GM23338 (cell line): ENCODE measurements around the gene DOCK1. TPM values are rescaled to one million over a fixed set of nuclear protein-coding genes. Genes with fewer than 3 reads are reported as not detected.

Source experiments
- ATAC-seq: fragments of 200-7000 bp; cut with Tn5 transposase; 3 replicates; pipeline ENCODE4 v1.9.1; 2020
- DNase-seq: peaks from one replicate; pipeline ENCODE4 v3.0.0-alpha.2; 2015; ENCODE audit warnings: low spot score
- H2AFZ ChIP-seq: fragments of 200-600 bp; sonication (generic); 2 replicates; pipeline ENCODE4 v1.8.0; 2016; ENCODE audit warnings: antibody characterized with exemption, mild to moderate bottlenecking, moderate library complexity
- H3F3A ChIP-seq: fragments of 200-600 bp; sonication (generic); replicated peaks from 2 replicates; pipeline ENCODE4 v1.8.0; 2017; ENCODE audit warnings: antibody characterized with exemption, mixed run types, low read depth
- H3K27ac ChIP-seq: fragments of 200-600 bp; sonication (generic); 2 replicates; pipeline ENCODE4 v1.6.1; 2016; ENCODE audit warnings: low read depth
- H3K27me3 ChIP-seq: fragments of 200-600 bp; sonication (generic); 2 replicates; pipeline ENCODE4 v1.8.0; 2016; ENCODE audit warnings: mild to moderate bottlenecking, mixed run types, moderate library complexity; ENCODE audit not compliant: insufficient read depth
- H3K36me3 ChIP-seq: fragments of 200-600 bp; sonication (generic); 2 replicates; pipeline ENCODE4 v1.8.0; 2016; ENCODE audit warnings: mild to moderate bottlenecking; ENCODE audit not compliant: insufficient read depth
- H3K4me1 ChIP-seq: fragments of 200-600 bp; sonication (generic); 2 replicates; pipeline ENCODE4 v1.8.0; 2016; ENCODE audit warnings: mild to moderate bottlenecking, moderate library complexity; ENCODE audit not compliant: insufficient read depth
- H3K4me2 ChIP-seq: fragments of 200-600 bp; sonication (generic); 2 replicates; pipeline ENCODE4 v1.7.1; 2017; ENCODE audit warnings: mixed run types
- H3K4me3 ChIP-seq: fragments of 200-600 bp; sonication (generic); 2 replicates; pipeline ENCODE4 v1.6.1; 2016; ENCODE audit warnings: mixed run types
- H3K79me2 ChIP-seq: fragments of 200-600 bp; sonication (generic); replicated peaks from 2 replicates; pipeline ENCODE4 v1.8.0; 2017; ENCODE audit warnings: mild to moderate bottlenecking; ENCODE audit not compliant: insufficient read depth
- H3K9me2 ChIP-seq: fragments of 200-600 bp; sonication (generic); 2 replicates; pipeline ENCODE4 v1.8.0; 2017; ENCODE audit not compliant: insufficient read depth
- H4K20me1 ChIP-seq: fragments of 200-600 bp; sonication (generic); replicated peaks from 2 replicates; pipeline ENCODE4 v1.8.0; 2017; ENCODE audit warnings: mild to moderate bottlenecking; ENCODE audit not compliant: insufficient read depth
- H3K27ac Mint-ChIP-seq: 2 replicates; pipeline ENCODE4 v1.8.0; 2020; ENCODE audit warnings: inconsistent platforms, mild to moderate bottlenecking, moderate library complexity, mixed read lengths
- H3K27me3 Mint-ChIP-seq: 3 replicates; pipeline ENCODE4 v1.8.0; 2022; ENCODE audit warnings: low read depth, mild to moderate bottlenecking, moderate library complexity, mixed read lengths, inconsistent platforms; ENCODE audit not compliant: insufficient read depth, poor library complexity
- H3K36me3 Mint-ChIP-seq: 3 replicates; pipeline ENCODE4 v1.8.0; 2021; ENCODE audit warnings: low read depth, mild to moderate bottlenecking, inconsistent platforms, moderate library complexity, mixed read lengths
- H3K4me1 Mint-ChIP-seq: 3 replicates; pipeline ENCODE4 v1.8.0; 2020; ENCODE audit warnings: mild to moderate bottlenecking, inconsistent platforms, mixed read lengths
- H3K4me3 Mint-ChIP-seq: 3 replicates; pipeline ENCODE4 v1.8.0; 2021; ENCODE audit warnings: moderate library complexity, mild to moderate bottlenecking, inconsistent platforms, mixed read lengths
- H3K9me3 Mint-ChIP-seq: 3 replicates; pipeline ENCODE4 v1.8.0; 2020; ENCODE audit warnings: moderate library complexity, mild to moderate bottlenecking, inconsistent platforms, mixed read lengths
- CREB1 ChIP-seq: fragments of 250-450 bp; sonication (Bioruptor Pico); IDR thresholded peaks from 2 replicates; pipeline ENCODE4 v1.5.0; 2020; ENCODE audit warnings: low read depth, mild to moderate bottlenecking, moderate library complexity
- CTCF ChIP-seq, 2 experiments: fragments of 200-600 bp in 1 of 2; sonication (generic) in 1 of 2; conservative IDR thresholded peaks; 2 replicates each; pipeline versions ENCODE4 v1.5.1 to v1.6.1; 2016 to 2017; ENCODE audit warnings: antibody characterized with exemption in 2 of 2, low read depth in 2 of 2, mild to moderate bottlenecking in 2 of 2, moderate library complexity in 1 of 2
- ETS1 ChIP-seq: IDR thresholded peaks from 2 replicates; pipeline ENCODE4 v1.6.1; 2016; ENCODE audit warnings: antibody characterized with exemption
- EZH2 ChIP-seq: fragments of 200-600 bp; sonication (generic); IDR thresholded peaks from one replicate; pipeline ENCODE4 v1.8.0; 2017; ENCODE audit warnings: antibody characterized with exemption, mild to moderate bottlenecking, low read depth; ENCODE audit not compliant: unreplicated experiment
- EZH2phosphoT487 ChIP-seq: fragments of 200-600 bp; sonication (generic); IDR thresholded peaks from one replicate; pipeline ENCODE4 v1.8.1; 2018; ENCODE audit warnings: antibody characterized with exemption; ENCODE audit not compliant: unreplicated experiment
- JUNB ChIP-seq: IDR thresholded peaks from one replicate; pipeline ENCODE4 v1.6.1; 2016; ENCODE audit warnings: antibody characterized with exemption; ENCODE audit not compliant: unreplicated experiment
- NANOG ChIP-seq: IDR thresholded peaks from 2 replicates; pipeline ENCODE4 v1.6.1; 2016; ENCODE audit warnings: antibody characterized with exemption, borderline replicate concordance
- POLR2AphosphoS5 ChIP-seq: IDR thresholded peaks from 2 replicates; pipeline ENCODE4 v1.6.1; 2016; ENCODE audit warnings: antibody characterized with exemption, low read depth
- STAT1 ChIP-seq: IDR thresholded peaks from one replicate; pipeline ENCODE4 v1.6.1; 2016; ENCODE audit warnings: antibody characterized with exemption; ENCODE audit not compliant: unreplicated experiment
- ZNF114 ChIP-seq: fragments of 250-450 bp; sonication (Bioruptor Pico); IDR thresholded peaks from 2 replicates; pipeline ENCODE4 v1.5.0; 2020; ENCODE audit warnings: mild to moderate bottlenecking, moderate library complexity
- ZNF331 ChIP-seq: fragments of 250-450 bp; sonication (Bioruptor Pico); IDR thresholded peaks from 2 replicates; pipeline ENCODE4 v1.5.0; 2020; ENCODE audit warnings: low read depth, mild to moderate bottlenecking, moderate library complexity
- polyA plus RNA-seq: library from polyadenylated mRNA; unstranded; fragments of >200 nt; fragmentation: Nextera tagmentation; extraction: Ambion mirVana; gene quantifications from 2 replicates; pipeline ENCODE4 v1.2.1, GENCODE V29; 2016
- total RNA-seq: library from RNA; depleted of rRNA; stranded (reverse); fragments of >200 nt; shearing (Covaris generic); gene quantifications from 2 replicates; pipeline ENCODE4 v1.2.3, GENCODE V29; 2014
- TF ChIP-seq, protein P1 (sequence below): IDR thresholded peaks from one replicate; pipeline ENCODE4 v1.6.1; 2018; ENCODE audit warnings: antibody characterized with exemption; ENCODE audit not compliant: unreplicated experiment
- TF ChIP-seq, protein P2 (sequence below): fragments of 250-450 bp; sonication (Bioruptor Pico); IDR thresholded peaks from 2 replicates; pipeline ENCODE4 v1.5.0; 2020; ENCODE audit warnings: mild to moderate bottlenecking, moderate library complexity

DOCK1 gene
- total and polyA plus RNA-seq, 2 experiments from 2014 or later, result 13.2 to 55.3 TPM

GRCh38 chr10:127071126-127071525 is 165.9 kb downstream of the DOCK1 start:
- H3K36me3 Mint-ChIP-seq, result peaks cover 55% of the 10 kb centered on the region
- H3K4me3 ChIP-seq, result no peak overlapping the region
- DNase-seq (no peak), ATAC-seq (no peak)
- H3K4me2 ChIP-seq, result no peak overlapping the region
- H3K27me3 Mint-ChIP-seq, result peaks cover 1% of the 10 kb centered on the region
- H3F3A ChIP-seq, result no peaks in the 10 kb centered on the region
- H2AFZ ChIP-seq, result no peak overlapping the region
- no peak for TF ChIP-seq EZH2phosphoT487
- TF ChIP-seq CREB1 (CRISPR knock-in tag), result no peak
- TF ChIP-seq ZNF114 (CRISPR knock-in tag), result no peak
- TF ChIP-seq, protein P1, sequence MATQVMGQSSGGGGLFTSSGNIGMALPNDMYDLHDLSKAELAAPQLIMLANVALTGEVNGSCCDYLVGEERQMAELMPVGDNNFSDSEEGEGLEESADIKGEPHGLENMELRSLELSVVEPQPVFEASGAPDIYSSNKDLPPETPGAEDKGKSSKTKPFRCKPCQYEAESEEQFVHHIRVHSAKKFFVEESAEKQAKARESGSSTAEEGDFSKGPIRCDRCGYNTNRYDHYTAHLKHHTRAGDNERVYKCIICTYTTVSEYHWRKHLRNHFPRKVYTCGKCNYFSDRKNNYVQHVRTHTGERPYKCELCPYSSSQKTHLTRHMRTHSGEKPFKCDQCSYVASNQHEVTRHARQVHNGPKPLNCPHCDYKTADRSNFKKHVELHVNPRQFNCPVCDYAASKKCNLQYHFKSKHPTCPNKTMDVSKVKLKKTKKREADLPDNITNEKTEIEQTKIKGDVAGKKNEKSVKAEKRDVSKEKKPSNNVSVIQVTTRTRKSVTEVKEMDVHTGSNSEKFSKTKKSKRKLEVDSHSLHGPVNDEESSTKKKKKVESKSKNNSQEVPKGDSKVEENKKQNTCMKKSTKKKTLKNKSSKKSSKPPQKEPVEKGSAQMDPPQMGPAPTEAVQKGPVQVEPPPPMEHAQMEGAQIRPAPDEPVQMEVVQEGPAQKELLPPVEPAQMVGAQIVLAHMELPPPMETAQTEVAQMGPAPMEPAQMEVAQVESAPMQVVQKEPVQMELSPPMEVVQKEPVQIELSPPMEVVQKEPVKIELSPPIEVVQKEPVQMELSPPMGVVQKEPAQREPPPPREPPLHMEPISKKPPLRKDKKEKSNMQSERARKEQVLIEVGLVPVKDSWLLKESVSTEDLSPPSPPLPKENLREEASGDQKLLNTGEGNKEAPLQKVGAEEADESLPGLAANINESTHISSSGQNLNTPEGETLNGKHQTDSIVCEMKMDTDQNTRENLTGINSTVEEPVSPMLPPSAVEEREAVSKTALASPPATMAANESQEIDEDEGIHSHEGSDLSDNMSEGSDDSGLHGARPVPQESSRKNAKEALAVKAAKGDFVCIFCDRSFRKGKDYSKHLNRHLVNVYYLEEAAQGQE, result no peak
- TF ChIP-seq EZH2, result no peak
- no peak for TF ChIP-seq STAT1
- no peak for TF ChIP-seq POLR2AphosphoS5
- TF ChIP-seq ETS1, result no peak
- TF ChIP-seq CTCF (conservative IDR thresholded peaks at IDR 0.05; ENCODE audit: low read depth in 2 of 2), result no peak
- TF ChIP-seq NANOG, result no peak
- no peak for TF ChIP-seq JUNB
- no peak for TF ChIP-seq ZNF331 (CRISPR knock-in tag)
- TF ChIP-seq, protein P2, sequence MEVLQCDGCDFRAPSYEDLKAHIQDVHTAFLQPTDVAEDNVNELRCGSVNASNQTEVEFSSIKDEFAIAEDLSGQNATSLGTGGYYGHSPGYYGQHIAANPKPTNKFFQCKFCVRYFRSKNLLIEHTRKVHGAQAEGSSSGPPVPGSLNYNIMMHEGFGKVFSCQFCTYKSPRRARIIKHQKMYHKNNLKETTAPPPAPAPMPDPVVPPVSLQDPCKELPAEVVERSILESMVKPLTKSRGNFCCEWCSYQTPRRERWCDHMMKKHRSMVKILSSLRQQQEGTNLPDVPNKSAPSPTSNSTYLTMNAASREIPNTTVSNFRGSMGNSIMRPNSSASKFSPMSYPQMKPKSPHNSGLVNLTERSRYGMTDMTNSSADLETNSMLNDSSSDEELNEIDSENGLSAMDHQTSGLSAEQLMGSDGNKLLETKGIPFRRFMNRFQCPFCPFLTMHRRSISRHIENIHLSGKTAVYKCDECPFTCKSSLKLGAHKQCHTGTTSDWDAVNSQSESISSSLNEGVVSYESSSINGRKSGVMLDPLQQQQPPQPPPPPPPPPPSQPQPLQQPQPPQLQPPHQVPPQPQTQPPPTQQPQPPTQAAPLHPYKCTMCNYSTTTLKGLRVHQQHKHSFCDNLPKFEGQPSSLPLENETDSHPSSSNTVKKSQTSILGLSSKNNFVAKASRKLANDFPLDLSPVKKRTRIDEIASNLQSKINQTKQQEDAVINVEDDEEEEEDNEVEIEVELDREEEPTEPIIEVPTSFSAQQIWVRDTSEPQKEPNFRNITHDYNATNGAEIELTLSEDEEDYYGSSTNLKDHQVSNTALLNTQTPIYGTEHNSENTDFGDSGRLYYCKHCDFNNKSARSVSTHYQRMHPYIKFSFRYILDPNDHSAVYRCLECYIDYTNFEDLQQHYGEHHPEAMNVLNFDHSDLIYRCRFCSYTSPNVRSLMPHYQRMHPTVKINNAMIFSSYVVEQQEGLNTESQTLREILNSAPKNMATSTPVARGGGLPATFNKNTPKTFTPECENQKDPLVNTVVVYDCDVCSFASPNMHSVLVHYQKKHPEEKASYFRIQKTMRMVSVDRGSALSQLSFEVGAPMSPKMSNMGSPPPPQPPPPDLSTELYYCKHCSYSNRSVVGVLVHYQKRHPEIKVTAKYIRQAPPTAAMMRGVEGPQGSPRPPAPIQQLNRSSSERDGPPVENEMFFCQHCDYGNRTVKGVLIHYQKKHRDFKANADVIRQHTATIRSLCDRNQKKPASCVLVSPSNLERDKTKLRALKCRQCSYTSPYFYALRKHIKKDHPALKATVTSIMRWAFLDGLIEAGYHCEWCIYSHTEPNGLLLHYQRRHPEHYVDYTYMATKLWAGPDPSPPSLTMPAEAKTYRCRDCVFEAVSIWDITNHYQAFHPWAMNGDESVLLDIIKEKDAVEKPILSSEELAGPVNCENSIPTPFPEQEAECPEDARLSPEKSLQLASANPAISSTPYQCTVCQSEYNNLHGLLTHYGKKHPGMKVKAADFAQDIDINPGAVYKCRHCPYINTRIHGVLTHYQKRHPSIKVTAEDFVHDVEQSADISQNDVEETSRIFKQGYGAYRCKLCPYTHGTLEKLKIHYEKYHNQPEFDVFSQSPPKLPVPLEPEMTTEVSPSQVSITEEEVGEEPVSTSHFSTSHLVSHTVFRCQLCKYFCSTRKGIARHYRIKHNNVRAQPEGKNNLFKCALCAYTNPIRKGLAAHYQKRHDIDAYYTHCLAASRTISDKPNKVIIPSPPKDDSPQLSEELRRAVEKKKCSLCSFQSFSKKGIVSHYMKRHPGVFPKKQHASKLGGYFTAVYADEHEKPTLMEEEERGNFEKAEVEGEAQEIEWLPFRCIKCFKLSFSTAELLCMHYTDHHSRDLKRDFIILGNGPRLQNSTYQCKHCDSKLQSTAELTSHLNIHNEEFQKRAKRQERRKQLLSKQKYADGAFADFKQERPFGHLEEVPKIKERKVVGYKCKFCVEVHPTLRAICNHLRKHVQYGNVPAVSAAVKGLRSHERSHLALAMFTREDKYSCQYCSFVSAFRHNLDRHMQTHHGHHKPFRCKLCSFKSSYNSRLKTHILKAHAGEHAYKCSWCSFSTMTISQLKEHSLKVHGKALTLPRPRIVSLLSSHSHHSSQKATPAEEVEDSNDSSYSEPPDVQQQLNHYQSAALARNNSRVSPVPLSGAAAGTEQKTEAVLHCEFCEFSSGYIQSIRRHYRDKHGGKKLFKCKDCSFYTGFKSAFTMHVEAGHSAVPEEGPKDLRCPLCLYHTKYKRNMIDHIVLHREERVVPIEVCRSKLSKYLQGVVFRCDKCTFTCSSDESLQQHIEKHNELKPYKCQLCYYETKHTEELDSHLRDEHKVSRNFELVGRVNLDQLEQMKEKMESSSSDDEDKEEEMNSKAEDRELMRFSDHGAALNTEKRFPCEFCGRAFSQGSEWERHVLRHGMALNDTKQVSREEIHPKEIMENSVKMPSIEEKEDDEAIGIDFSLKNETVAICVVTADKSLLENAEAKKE (CRISPR knock-in tag), result no peak
- peaks cover 10% of the 10 kb centered on the region for H3K36me3 ChIP-seq
- no peak overlapping the region for H3K4me3 Mint-ChIP-seq
- no peaks in the 10 kb centered on the region for H3K4me1 ChIP-seq
- no peaks in the 10 kb centered on the region for H3K27me3 ChIP-seq
- H3K79me2 ChIP-seq, result no peaks in the 10 kb centered on the region
- H3K27ac Mint-ChIP-seq, result 0 out of 2 replicates have a peak overlapping the region, but pooled peaks have one; percentile 25
- H3K9me2 ChIP-seq, result no peaks in the 10 kb centered on the region; the same call in 1 of the 2 replicates
- no peak overlapping the region for H3K27ac ChIP-seq
- no peaks in the 10 kb centered on the region for H3K4me1 Mint-ChIP-seq
- no peaks in the 10 kb centered on the region; the same call in 2 of the 3 replicates for H3K9me3 Mint-ChIP-seq
- H4K20me1 ChIP-seq, result no peaks in the 10 kb centered on the region; the same call in 1 of the 2 replicates
